B cell (primary cell): ENCODE data around the gene USP20.

Experiments
- EZH2 ChIP-seq: IDR thresholded peaks from 2 replicates; pipeline ENCODE4 v1.6.1; 2012; ENCODE audit warnings: borderline replicate concordance, low read depth, mild to moderate bottlenecking, moderate library complexity, low read length; ENCODE audit not compliant: insufficient read depth, poor library complexity, severe bottlenecking
- TF ChIP-seq, protein P1 (sequence below): fragments of 200-600 bp; IDR thresholded peaks from one replicate; pipeline ENCODE4 v1.8.0; 2022; ENCODE audit warnings: antibody characterized with exemption, mild to moderate bottlenecking

DNA sequence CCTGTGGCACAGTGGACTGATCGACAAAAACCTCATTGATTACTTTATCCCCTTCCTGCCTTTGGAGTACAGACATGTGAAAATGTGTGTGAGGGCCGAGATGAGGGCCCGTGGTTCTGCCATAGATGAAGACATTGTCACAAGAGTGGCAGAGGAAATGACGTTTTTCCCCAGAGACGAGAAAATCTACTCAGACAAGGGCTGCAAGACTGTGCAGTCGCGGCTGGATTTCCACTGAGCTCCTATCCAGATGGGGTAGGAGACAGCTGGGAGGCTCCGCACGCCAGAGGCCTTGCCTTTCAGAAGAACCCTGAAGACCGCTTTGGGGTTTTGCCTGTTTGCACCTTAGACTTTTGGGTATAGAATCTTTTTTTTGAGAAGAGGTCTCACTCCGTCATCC lies 25.9 kb upstream of the USP20 start:
- TF ChIP-seq, protein P1, sequence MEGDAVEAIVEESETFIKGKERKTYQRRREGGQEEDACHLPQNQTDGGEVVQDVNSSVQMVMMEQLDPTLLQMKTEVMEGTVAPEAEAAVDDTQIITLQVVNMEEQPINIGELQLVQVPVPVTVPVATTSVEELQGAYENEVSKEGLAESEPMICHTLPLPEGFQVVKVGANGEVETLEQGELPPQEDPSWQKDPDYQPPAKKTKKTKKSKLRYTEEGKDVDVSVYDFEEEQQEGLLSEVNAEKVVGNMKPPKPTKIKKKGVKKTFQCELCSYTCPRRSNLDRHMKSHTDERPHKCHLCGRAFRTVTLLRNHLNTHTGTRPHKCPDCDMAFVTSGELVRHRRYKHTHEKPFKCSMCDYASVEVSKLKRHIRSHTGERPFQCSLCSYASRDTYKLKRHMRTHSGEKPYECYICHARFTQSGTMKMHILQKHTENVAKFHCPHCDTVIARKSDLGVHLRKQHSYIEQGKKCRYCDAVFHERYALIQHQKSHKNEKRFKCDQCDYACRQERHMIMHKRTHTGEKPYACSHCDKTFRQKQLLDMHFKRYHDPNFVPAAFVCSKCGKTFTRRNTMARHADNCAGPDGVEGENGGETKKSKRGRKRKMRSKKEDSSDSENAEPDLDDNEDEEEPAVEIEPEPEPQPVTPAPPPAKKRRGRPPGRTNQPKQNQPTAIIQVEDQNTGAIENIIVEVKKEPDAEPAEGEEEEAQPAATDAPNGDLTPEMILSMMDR: no peak
- TF ChIP-seq EZH2: no peak
